Thyroid gland (tissue), 4 donors: Measurements from ENCODE around the gene SPATA13. TPM values are rescaled to one million over a fixed set of nuclear protein-coding genes. Genes with fewer than 3 reads are reported as not detected.

Source experiments
- DNase-seq, 2 donors: peaks; one replicate each; pipeline ENCODE4 v3.0.0-alpha.2; 2019
- H3K27ac ChIP-seq, 3 donors: fragments of 200-600 bp; sonication (generic); 1 replicate in 2 of 3; 2 replicates in 1 of 3; pipeline ENCODE4 v1.5.1; 2016 to 2019; ENCODE audit warnings: mild to moderate bottlenecking in 1 of 3, moderate library complexity in 1 of 3
- H3K27me3 ChIP-seq: fragments of 200-600 bp; sonication (generic); one replicate; pipeline ENCODE4 v1.5.1; 2019
- H3K36me3 ChIP-seq, 2 donors: fragments of 200-600 bp; sonication (generic); one replicate each; pipeline ENCODE4 v1.5.1; 2016 to 2019
- H3K4me1 ChIP-seq, 2 donors: fragments of 200-600 bp; sonication (generic); one replicate each; pipeline ENCODE4 v1.5.1; 2017 to 2019
- H3K4me3 ChIP-seq, 3 donors: fragments of 200-600 bp; sonication (generic); replicated peaks in 1 of 3; 1 replicate in 2 of 3; 2 replicates in 1 of 3; pipeline ENCODE4 v1.5.1; 2016; ENCODE audit warnings: mild to moderate bottlenecking in 1 of 3
- H3K9me3 ChIP-seq: fragments of 200-600 bp; sonication (generic); one replicate; pipeline ENCODE4 v1.5.1; 2017
- POLR2A ChIP-seq, 2 donors: fragments of 450-650 bp; IDR thresholded peaks; one replicate each; pipeline ENCODE4 v1.6.1; 2017; ENCODE audit warnings: antibody characterized with exemption in 2 of 2, mild to moderate bottlenecking in 2 of 2, moderate library complexity in 1 of 2
- whole genome bisulfite sequencing, 2 donors: methylation state at CpG; one replicate each; pipeline ENCODE4 v1.1.5; 2017; 5-methylcytosine and 5-hydroxymethylcytosine counted together
- intact Hi-C: fragments of 100-400 bp; cut with DNase I; formaldehyde crosslinking; loops from one replicate; pipeline ENCODE4 v1.15.1; 2023
- total RNA-seq, 4 donors: library from RNA; depleted of rRNA; stranded (reverse); fragments of >200 nt; gene quantifications; one replicate each; pipeline ENCODE4 v1.2.3, GENCODE V29; 2016
- TF ChIP-seq, protein P1 (sequence below), 6 experiments: fragments of 200-600 bp in 3 of 6; fragments of 450-650 bp in 3 of 6; sonication (generic) in 3 of 6; IDR thresholded peaks; one replicate each; pipeline ENCODE4 v1.5.1; 2016 to 2019; ENCODE audit warnings: antibody characterized with exemption in 6 of 6, mild to moderate bottlenecking in 2 of 6, inconsistent platforms in 1 of 6, moderate library complexity in 1 of 6

Gene SPATA13
- total RNA-seq, 4 donors from 2014 or later: 43.2 to 95.4 (median 51.1) TPM

DNA sequence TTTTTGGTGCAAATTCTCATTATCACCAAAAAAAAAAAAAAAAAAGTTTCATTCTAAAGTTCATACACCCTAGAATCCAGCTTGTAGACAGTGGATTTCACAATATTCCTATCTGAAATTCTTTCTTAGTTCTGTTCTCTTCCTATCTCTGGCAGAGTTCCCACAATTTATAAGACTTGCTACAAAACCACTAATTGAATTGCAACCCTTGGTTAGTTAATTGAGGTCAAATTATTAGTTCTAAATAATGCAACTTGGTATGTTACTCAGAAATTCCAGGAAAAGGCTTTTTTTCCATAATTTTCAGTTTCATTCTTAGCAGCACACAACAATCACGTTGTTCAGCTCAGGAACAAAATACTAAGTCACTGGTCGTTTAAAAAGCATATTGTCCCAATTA, 58.5 kb downstream of the SPATA13 start:
- DNase-seq: no peak
- H3K4me3 ChIP-seq: no peak overlapping the region
- peak overlapping the region in 2 of 3 donors; percentile 27 to 97 for H3K27ac ChIP-seq
- intact Hi-C loops: loop anchor here (5.0 kb wide), 1 partner anchor 297 kb away; no protein-coding TSS in a partner anchor
- H3K36me3 ChIP-seq: no peaks in the 10 kb centered on the region
- peaks cover 43 to 53% of the 10 kb centered on the region in 2 donors for H3K4me1 ChIP-seq
- no peaks in the 10 kb centered on the region for H3K27me3 ChIP-seq
- 67 to 83% methylated on average over 2 of the region's 2 CpGs for WGBS, 2 donors
- TF ChIP-seq, protein P1, sequence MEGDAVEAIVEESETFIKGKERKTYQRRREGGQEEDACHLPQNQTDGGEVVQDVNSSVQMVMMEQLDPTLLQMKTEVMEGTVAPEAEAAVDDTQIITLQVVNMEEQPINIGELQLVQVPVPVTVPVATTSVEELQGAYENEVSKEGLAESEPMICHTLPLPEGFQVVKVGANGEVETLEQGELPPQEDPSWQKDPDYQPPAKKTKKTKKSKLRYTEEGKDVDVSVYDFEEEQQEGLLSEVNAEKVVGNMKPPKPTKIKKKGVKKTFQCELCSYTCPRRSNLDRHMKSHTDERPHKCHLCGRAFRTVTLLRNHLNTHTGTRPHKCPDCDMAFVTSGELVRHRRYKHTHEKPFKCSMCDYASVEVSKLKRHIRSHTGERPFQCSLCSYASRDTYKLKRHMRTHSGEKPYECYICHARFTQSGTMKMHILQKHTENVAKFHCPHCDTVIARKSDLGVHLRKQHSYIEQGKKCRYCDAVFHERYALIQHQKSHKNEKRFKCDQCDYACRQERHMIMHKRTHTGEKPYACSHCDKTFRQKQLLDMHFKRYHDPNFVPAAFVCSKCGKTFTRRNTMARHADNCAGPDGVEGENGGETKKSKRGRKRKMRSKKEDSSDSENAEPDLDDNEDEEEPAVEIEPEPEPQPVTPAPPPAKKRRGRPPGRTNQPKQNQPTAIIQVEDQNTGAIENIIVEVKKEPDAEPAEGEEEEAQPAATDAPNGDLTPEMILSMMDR (IDR thresholded peaks at IDR 0.05): no peak
- no peaks in the 10 kb centered on the region for H3K9me3 ChIP-seq

DNA sequence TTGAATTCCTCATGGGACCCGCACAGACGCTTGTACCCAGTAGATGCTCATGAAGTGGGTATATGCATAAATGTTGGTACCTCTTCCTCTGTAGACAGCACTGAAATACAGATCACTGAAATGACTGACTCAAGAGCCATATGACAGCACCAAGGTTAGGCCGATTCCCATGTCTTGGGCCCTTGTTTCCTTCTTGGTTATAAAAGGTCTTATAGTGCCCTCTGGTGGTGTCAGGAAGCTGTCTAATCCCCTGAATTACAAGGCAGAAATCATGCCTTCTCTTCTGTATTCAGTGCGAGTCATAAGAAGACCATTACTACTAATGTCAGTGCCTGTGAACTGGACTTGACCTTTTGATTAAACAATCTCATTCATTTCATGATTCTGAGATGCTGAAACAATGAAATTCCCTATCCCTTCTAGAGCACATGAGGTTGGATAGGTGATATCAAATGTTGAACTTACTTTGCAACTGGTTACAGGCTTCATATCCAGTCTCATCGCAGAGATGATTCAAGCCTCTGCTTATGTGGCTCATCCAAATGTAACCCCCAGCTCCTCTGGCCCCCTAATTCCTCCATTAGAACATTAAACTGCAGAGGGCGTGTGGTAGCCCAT, 59.7 kb downstream of the SPATA13 start:
- TF ChIP-seq POLR2A (IDR thresholded peaks at IDR 0.05): no peak
- TF ChIP-seq, protein P1 (IDR thresholded peaks at IDR 0.05): peak; percentile 25 to 94 (median 78)
- peak; percentile 54 to 59 for DNase-seq
- Histone ChIP-seq H3K4me3 (no peak overlapping the region), H3K36me3 (no peaks in the 10 kb centered on the region), H3K9me3 (no peaks in the 10 kb centered on the region), H3K27ac (peak overlapping the region in 1 of 3 donors; percentile 97), H3K27me3 (no peaks in the 10 kb centered on the region), H3K4me1 (peaks cover 31 to 43% of the 10 kb centered on the region in 2 donors)
- WGBS, 2 donors: 66 to 71% methylated on average over 6 of the region's 6 CpGs
- intact Hi-C loops: loop anchor here (5.0 kb wide), 2 partner anchors 178 to 198 kb away; no protein-coding TSS in a partner anchor

DNA sequence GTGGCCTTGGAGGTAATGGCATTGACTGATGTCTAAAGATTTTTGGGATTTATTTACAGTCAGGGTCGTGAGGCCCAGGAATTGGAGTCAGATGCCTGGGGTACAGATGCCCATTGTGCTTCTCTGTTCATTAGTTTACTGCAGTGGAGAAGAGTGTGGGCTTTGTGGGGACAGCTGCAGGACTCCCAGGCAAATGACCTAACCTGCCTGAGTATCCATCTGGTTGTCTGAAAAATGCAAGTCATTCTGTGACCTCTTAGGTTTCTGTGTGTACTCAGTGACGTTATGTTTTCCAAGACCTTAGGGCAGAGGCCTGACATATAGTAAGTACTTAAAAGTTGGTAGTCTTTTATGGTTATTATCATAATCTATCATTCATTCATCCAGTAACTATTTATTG, 60.5 kb downstream of the SPATA13 start:
- peak overlapping the region in 2 of 3 donors; percentile 29 to 57 for H3K27ac ChIP-seq
- H3K4me3 ChIP-seq: no peak overlapping the region
- no peak for TF ChIP-seq POLR2A (IDR thresholded peaks at IDR 0.05)
- TF ChIP-seq, protein P1 (IDR thresholded peaks at IDR 0.05): no peak
- H3K27me3 ChIP-seq: no peaks in the 10 kb centered on the region
- DNase-seq: no peak
- intact Hi-C loops: loop anchor here (5.0 kb wide), 2 partner anchors 179 to 199 kb away; no protein-coding TSS in a partner anchor
- H3K9me3 ChIP-seq: no peaks in the 10 kb centered on the region
- H3K4me1 ChIP-seq: peaks cover 25 to 35% of the 10 kb centered on the region in 2 donors
- H3K36me3 ChIP-seq: no peaks in the 10 kb centered on the region
- 60 to 67% methylated on average over 2 of the region's 2 CpGs for WGBS, 2 donors

DNA sequence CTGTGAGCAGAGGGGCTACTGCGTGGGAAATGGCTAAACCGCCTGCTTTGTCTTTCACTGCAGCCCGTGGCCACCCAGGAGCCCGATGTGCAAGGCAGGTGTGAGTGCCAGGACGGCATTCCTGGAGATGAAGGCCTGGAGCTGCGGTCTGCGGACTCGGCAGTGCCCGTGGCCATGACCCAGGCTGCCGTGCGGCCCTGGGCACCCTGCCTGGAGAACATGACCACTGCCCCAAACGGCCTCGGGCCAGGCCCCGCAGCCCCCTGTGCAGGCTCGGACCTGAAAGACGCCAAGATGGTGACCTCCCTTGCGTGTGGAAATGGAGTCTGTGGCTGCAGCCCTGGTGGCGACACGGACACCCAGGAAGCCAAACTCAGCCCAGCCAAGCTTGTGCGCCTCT, 62.2 kb downstream of the SPATA13 start:
- intact Hi-C loops: loop anchor here (5.0 kb wide), 2 partner anchors 180 to 200 kb away; no protein-coding TSS in a partner anchor
- no peak for DNase-seq

More for the DNA sequence above, 62.2 kb downstream of the SPATA13 start:
- TF ChIP-seq, protein P1 (IDR thresholded peaks at IDR 0.05): no peak
- no peak for TF ChIP-seq POLR2A (IDR thresholded peaks at IDR 0.05)
- Histone ChIP-seq H3K4me3 (no peak overlapping the region), H3K36me3 (no peaks in the 10 kb centered on the region), H3K27me3 (no peaks in the 10 kb centered on the region), H3K27ac (no peak overlapping the region), H3K9me3 (no peaks in the 10 kb centered on the region), H3K4me1 (peaks cover 12 to 23% of the 10 kb centered on the region in 2 donors)
- WGBS, 2 donors: 98 to 100% methylated on average over 1 to 19 of the region's 20 CpGs
